Measurements from ENCODE around the gene TUBB8.
"Not testable (repeated sequence)": the region's sequence is repeated elsewhere in the genome, so short reads cannot be mapped to it uniquely, and the experiment has no call there.

The TUBB8 gene

DNA sequence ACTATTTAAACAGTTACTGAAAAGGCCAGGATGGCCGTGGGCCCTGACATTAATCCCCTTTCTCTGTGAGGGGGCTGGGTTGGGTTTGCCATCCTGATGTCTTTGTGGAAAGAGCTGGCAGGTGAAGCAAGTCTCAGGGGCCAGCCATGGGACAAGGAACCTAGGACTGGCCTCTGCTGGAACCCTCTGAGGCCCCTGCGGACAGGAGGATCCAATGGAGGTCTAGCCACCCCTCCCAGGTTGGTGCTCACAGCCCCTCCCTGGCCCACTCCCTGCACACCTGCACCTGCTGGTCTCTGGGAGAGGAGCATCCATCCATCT, 35.8 kb downstream of the TUBB8 start:
- not testable (repeated sequence) for DNase-seq

DNA sequence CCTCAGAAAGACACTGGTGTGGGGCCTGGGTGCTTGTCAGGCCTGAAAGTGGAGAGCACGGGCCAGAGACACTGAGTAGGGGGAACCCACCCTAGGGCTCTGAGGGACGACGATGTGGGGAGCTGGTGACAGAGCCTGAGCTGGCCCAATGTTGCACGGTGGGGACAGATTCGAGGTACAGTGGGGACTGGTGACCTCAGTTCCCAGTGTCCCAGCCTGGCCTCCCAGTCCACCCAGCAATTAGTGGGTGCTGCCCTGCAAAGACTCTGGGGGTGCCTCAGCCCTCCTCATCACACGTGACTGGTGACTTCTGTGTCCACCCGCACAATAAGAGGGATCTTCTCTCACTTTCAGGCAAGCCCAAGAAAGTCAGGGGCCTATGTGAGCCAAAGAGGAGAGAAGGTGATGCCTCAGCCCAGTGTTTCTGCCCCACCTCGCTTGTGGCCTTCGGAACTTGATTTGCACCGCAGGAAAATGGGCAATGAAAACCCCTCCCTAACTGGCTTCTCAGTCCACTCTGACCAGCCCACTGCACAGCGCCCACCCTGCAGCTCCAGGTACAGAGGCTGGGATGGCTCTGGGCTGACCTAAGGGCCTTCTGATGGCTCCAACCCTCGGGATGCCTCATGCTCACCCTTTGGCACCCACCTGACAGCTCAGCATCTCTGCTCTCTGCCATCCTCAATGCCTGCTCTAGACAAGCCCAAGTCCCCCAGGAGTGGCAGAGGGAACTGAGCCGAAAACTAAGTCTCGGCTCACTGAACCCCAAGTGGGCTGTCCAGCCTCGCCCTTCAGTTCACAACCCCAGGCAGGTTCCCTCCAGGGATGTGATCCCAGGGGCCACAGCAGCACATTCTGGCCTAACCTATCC, 36.4 kb downstream of the TUBB8 start:
- not testable (repeated sequence) for DNase-seq

DNA sequence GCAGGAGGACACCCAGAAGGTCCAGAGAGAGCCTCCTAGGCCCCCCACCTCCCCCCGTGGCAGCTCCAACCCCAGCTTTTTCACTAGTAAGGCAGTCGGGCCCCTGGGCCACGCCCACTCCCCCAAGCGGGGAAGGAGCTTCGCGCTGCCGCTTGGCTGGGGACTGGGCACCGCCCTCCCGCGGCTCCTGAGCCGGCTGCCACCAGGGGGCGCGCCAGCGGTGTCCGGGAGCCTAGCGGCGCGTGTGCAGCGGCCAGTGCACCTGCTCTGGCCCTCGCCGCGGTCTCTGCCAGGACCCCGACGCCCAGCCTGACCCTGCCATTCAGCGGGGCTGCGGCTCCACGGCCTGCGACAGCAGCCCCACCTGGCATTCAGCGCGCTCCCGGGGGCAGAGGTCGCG, 37.8 kb downstream of the TUBB8 start:
- not testable (repeated sequence) for DNase-seq

DNA sequence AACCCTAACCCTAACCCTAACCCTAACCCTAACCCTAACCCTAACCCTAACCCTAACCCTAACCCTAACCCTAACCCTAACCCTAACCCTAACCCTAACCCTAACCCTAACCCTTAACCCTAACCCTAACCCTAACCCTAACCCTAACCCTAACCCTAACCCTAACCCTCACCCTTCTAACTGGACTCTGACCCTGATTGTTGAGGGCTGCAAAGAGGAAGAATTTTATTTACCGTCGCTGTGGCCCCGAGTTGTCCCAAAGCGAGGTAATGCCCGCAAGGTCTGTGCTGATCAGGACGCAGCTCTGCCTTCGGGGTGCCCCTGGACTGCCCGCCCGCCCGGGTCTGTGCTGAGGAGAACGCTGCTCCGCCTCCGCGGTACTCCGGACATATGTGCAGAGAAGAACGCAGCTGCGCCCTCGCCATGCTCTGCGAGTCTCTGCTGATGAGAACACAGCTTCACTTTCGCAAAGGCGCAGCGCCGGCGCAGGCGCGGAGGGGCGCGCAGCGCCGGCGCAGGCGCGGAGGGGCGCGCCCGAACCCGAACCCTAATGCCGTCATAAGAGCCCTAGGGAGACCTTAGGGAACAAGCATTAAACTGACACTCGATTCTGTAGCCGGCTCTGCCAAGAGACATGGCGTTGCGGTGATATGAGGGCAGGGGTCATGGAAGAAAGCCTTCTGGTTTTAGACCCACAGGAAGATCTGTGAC, 38.7 kb downstream of the TUBB8 start:
- not testable (repeated sequence) for DNase-seq

Data from SIG-M5 (cell line).